ENCODE data around the gene RAD51B. TPM values are rescaled to one million over a fixed set of nuclear protein-coding genes. Genes with fewer than 3 reads are reported as not detected.

Gene RAD51B
- total RNA-seq, 4 donors from 2014 or later, result 19.6 to 39.7 (median 25.4) TPM

DNA sequence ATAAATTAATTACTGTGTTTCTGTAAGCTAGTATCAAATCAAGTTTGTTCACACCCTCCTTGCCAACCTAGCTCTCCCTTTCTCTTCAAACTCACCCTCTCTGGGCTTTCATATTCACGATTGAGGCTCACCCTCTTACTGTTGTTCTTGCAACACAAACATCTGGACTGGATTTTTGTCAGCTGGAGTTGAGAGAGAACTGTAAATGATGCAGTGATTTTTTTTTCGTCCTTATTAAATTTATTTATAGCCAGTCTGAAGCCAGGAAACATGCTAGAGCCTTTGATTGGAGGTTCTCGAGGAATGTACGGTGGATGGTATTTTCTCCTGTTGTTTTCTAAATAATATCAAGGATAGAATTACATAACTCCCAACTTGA lies 488.2 kb downstream of the RAD51B start:
- Histone ChIP-seq H3K4me1 (peaks cover 31% of the 10 kb centered on the region), H3K36me3 (no peaks in the 10 kb centered on the region), H3K27ac (peak overlapping the region; percentile 77), H3K27me3 (no peaks in the 10 kb centered on the region), H3K9me3 (no peaks in the 10 kb centered on the region), H3K4me3 (no peak overlapping the region)
- WGBS, result 36% methylated on average over 4 of the region's 4 CpGs
- no peak for TF ChIP-seq POLR2A (IDR thresholded peaks at IDR 0.05)
- TF ChIP-seq, protein P1, sequence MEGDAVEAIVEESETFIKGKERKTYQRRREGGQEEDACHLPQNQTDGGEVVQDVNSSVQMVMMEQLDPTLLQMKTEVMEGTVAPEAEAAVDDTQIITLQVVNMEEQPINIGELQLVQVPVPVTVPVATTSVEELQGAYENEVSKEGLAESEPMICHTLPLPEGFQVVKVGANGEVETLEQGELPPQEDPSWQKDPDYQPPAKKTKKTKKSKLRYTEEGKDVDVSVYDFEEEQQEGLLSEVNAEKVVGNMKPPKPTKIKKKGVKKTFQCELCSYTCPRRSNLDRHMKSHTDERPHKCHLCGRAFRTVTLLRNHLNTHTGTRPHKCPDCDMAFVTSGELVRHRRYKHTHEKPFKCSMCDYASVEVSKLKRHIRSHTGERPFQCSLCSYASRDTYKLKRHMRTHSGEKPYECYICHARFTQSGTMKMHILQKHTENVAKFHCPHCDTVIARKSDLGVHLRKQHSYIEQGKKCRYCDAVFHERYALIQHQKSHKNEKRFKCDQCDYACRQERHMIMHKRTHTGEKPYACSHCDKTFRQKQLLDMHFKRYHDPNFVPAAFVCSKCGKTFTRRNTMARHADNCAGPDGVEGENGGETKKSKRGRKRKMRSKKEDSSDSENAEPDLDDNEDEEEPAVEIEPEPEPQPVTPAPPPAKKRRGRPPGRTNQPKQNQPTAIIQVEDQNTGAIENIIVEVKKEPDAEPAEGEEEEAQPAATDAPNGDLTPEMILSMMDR (IDR thresholded peaks at IDR 0.05), result no peak
- TF ChIP-seq EP300 (IDR thresholded peaks at IDR 0.05), result no peak
- no peak for TF ChIP-seq POLR2AphosphoS5 (IDR thresholded peaks at IDR 0.05)
- no peak for DNase-seq (ENCODE audit: low spot score in 2 of 2)

DNA sequence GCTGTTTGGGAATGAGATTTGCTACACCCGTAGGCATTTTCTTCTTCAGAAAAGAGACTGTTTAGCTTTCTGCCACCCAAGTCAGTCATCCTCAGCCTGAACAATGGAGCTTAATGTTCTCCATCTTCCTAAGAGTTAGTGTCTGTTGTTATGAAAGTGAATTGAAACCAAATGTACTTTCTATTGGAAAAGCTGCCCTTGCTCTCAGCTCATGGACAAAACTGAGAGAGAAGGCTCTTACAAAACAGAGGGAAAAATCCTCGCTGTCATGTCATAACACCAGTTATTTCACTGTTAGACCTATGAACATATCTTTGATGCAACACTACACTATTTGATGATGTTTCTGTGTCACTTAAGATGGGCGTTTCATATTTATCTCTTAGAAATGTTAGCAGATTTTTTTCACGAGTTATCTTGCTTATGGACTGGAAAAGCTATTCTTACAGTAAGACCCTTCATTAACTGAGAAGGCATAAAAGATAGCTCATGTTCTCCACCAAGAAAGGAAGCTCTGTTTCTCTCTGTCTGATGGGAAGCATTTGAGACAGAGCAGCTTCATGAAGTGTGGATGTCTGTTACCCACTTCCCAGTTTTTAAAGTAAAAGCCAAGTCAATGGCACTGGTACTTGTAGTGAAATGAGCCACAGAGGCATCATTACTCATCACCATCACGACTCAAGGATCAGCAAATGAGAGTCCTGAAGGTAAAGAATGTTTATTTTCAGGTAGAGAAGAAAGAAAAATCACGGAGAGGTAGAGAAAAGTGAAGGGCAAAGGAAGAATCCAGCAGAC lies 489.3 kb downstream of the RAD51B start:
- Histone ChIP-seq H3K27me3 (no peaks in the 10 kb centered on the region), H3K27ac (peak overlapping the region; percentile 77), H3K4me1 (peaks cover 31% of the 10 kb centered on the region), H3K4me3 (no peak overlapping the region), H3K36me3 (no peaks in the 10 kb centered on the region), H3K9me3 (no peaks in the 10 kb centered on the region)
- no peak for DNase-seq (ENCODE audit: low spot score in 2 of 2)
- TF ChIP-seq POLR2AphosphoS5 (IDR thresholded peaks at IDR 0.05), result peak in 1 of 3 donors; percentile 60
- TF ChIP-seq, protein P1 (IDR thresholded peaks at IDR 0.05), result no peak
- WGBS, result 67% methylated on average over 6 of the region's 6 CpGs

DNA sequence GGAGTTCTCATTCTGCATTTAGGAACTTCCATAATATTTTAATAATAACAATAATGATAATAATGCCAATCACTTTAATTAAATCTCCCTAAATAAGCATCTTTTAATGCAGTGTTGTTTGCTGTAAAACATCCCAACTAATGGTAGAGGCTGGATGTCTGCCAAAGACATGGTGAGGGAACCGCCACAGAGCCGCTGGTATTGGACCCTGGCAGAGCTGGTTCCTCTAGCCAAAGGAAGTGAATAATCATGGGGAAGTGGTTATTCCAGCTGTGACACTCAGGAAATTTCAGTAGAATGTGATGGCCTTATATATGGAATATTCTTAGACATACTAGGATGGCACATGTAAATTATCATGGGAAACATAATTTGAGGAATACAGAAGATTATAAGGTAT lies 490.0 kb downstream of the RAD51B start:
- WGBS, result 57% methylated on average over 2 of the region's 2 CpGs
- Histone ChIP-seq H3K27ac (peak overlapping the region; percentile 77), H3K27me3 (no peaks in the 10 kb centered on the region), H3K36me3 (no peaks in the 10 kb centered on the region), H3K4me1 (peaks cover 31% of the 10 kb centered on the region), H3K4me3 (no peak overlapping the region), H3K9me3 (no peaks in the 10 kb centered on the region)
- no peak for DNase-seq (ENCODE audit: low spot score in 2 of 2)
- TF ChIP-seq, protein P1 (IDR thresholded peaks at IDR 0.05), result no peak
- TF ChIP-seq POLR2AphosphoS5 (IDR thresholded peaks at IDR 0.05) (no peak), EP300 (IDR thresholded peaks at IDR 0.05) (no peak), POLR2A (IDR thresholded peaks at IDR 0.05) (no peak)

DNA sequence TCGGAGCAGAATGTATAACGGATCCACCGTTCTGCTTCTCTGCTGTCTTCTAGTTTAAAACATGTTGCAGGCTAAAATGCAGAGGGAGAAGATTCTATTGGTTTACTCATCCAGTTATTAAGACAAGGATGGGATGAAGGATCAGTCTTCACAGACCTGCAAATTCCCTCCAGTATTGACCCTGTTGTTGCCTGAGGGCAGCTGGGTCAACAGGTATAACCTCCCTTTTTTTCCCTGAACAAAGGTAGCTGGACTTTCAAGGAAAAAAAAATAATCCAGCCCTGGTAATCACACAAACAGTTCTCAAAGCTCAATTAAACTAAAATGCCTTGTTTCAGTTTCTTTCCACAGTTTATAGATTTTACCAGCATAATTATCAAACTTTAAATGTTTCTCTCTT lies 492.7 kb downstream of the RAD51B start:
- no peaks in the 10 kb centered on the region for H3K36me3 ChIP-seq
- H3K4me1 ChIP-seq, result peaks cover 23% of the 10 kb centered on the region
- DNase-seq (ENCODE audit: low spot score in 2 of 2), result no peak
- TF ChIP-seq POLR2A (IDR thresholded peaks at IDR 0.05) (no peak), POLR2AphosphoS5 (IDR thresholded peaks at IDR 0.05) (no peak), EP300 (IDR thresholded peaks at IDR 0.05) (no peak)
- TF ChIP-seq, protein P1 (IDR thresholded peaks at IDR 0.05), result no peak
- H3K27me3 ChIP-seq, result no peaks in the 10 kb centered on the region
- H3K9me3 ChIP-seq, result no peaks in the 10 kb centered on the region
- 93% methylated on average over 3 of the region's 3 CpGs for WGBS
- H3K27ac ChIP-seq, result no peak overlapping the region
- H3K4me3 ChIP-seq, result no peak overlapping the region

DNA sequence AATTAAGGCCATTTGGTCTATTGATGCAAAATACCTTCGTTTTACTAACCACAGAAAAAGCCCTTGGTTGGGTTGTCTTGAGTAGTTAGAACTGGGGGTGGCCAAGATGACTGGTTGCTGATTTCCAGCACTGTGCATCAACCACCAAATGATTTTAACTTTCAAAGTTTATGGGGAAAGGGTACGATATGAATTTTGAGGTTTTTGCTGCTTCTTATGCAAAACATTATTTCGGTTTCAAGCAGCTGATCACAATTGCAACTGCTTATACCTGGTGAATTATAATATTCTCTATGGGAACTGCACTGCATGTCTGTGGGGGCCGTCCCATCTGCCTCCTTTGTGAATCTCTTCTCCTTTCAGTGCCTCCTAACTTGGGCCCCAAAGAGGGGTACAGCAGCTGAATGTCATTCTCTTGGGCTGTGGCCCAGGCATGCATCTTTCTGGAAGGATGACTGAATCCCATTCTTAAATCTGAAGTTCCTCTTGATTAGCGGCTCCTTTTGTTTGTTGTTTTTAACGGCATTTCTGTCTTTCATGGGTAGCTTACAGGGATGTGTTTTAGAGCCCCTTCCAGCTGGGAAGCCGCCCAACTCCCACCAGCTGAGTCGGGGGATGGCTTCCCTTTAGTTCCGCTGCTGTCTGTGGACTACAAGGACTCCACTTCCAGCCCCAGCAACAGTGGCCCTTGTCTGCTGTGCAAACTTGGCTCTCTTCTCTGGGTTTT lies 493.5 kb downstream of the RAD51B start:
- WGBS, result 81% methylated on average over 9 of the region's 9 CpGs
- Histone ChIP-seq H3K9me3 (no peaks in the 10 kb centered on the region), H3K4me3 (no peak overlapping the region), H3K27me3 (no peaks in the 10 kb centered on the region), H3K4me1 (peaks cover 16% of the 10 kb centered on the region), H3K36me3 (no peaks in the 10 kb centered on the region), H3K27ac (no peak overlapping the region)
- no peak for DNase-seq (ENCODE audit: low spot score in 2 of 2)
- TF ChIP-seq POLR2AphosphoS5 (IDR thresholded peaks at IDR 0.05) (no peak), EP300 (IDR thresholded peaks at IDR 0.05) (no peak), POLR2A (IDR thresholded peaks at IDR 0.05) (no peak)
- TF ChIP-seq, protein P1 (IDR thresholded peaks at IDR 0.05), result no peak
